Heart left ventricle (tissue), 13 donors: ENCODE data around the gene PIGZ.

Experiments used
- POLR2A ChIP-seq, 2 donors: fragments of 450-650 bp; IDR thresholded peaks; one replicate each; pipeline ENCODE4 v1.6.1; 2017; ENCODE audit warnings: antibody characterized with exemption in 2 of 2, mild to moderate bottlenecking in 2 of 2, moderate library complexity in 2 of 2
- TF ChIP-seq, protein P1 (sequence below), 12 donors: fragments of 200-600 bp; sonication (generic) in 4 of 12; IDR thresholded peaks; one replicate each; pipeline versions ENCODE4 v1.5.0 to v1.8.0; 2018 to 2022; ENCODE audit warnings: antibody characterized with exemption in 12 of 12, mild to moderate bottlenecking in 5 of 12
- donor health status: ischemic (EF 13 %, LVEDD 7.1; RV severe dilation, severe dysfunction).
- donor health status: DM: no; HTN: yes; CAD: no.
- donor health status: DM: no; HTN: no; CAD: no.
- donor health status: ischemic (EF 25% LVEDD 6.9; RV normal size, moderate dysfunction).
- donor health status: ischemic (EF 25% LVEDD 5.7; RV mildly dilated, moderate dysfunction).
- donor health status: ischemic (EF 35%, LVEDD 5.7; RV mildly dilated, moderate dysfunction).
- donor health status: nonischemic (EF 11% LVEDD 7.7; RV severe dilation, severe dysfunction).
- donor health status: DM: yes; HTN: yes; CAD: no.
- donor health status: PGD.
- donor health status: ischemic (EF 29% LVEDD 5.4; RV normal size, mild dysfunction).
- donor health status: nonischemic (EF 23%, LVEDD 6.1; RV moderate dilation, normal function).

DNA sequence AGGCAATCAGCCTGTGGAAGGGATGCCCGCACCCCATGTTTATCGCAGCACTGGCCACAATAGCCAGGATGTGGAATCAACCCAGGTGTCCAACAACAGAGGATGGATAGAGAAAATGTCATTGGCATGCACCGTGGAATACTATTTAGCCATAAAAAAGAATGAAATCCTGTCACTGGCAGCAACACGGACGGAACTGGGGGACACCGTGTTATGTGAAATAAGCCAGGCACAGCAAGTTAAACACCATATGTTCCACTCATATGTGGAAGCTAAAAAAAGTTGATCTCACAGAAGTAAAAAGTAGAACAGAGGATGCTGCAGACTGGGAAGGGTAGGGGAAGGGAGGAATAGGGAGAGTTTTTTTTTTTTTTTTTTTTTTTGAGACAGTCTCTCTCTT lies 45.4 kb upstream of the PIGZ start:
- TF ChIP-seq, protein P1, sequence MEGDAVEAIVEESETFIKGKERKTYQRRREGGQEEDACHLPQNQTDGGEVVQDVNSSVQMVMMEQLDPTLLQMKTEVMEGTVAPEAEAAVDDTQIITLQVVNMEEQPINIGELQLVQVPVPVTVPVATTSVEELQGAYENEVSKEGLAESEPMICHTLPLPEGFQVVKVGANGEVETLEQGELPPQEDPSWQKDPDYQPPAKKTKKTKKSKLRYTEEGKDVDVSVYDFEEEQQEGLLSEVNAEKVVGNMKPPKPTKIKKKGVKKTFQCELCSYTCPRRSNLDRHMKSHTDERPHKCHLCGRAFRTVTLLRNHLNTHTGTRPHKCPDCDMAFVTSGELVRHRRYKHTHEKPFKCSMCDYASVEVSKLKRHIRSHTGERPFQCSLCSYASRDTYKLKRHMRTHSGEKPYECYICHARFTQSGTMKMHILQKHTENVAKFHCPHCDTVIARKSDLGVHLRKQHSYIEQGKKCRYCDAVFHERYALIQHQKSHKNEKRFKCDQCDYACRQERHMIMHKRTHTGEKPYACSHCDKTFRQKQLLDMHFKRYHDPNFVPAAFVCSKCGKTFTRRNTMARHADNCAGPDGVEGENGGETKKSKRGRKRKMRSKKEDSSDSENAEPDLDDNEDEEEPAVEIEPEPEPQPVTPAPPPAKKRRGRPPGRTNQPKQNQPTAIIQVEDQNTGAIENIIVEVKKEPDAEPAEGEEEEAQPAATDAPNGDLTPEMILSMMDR (IDR thresholded peaks at IDR 0.05): no peak
- TF ChIP-seq POLR2A (IDR thresholded peaks at IDR 0.05): no peak
